RWPE1 (cell line): ENCODE results near the gene SMAD7.
A peak's percentile ranks its signal among the peaks of the same experiment; 100 is the strongest.

Source experiments
- CTCF ChIA-PET: fragments of 350-600 bp; sonication (Branson Sonifier 250); formaldehyde crosslinking; extraction: SDS; loops from one replicate; lab custom pipeline; 2021; lab: Yijun Ruan, JAX
- POLR2A ChIA-PET: fragments of 400-600 bp; formaldehyde crosslinking; extraction: SDS; loops from one replicate; lab custom pipeline; 2020; ENCODE audit warnings: antibody characterized with exemption; ENCODE audit not compliant: low non-redundant PET; lab: Yijun Ruan, JAX
- DNase-seq: peaks from one replicate; pipeline ENCODE4 v3.0.0; 2012; ENCODE audit warnings: low spot score
- H3K27ac ChIP-seq: fragments of 450-650 bp; 2 replicates; pipeline ENCODE4 v1.5.1; 2017
- TF ChIP-seq, protein P1 (sequence below): fragments of 450-650 bp; conservative IDR thresholded peaks from 2 replicates; pipeline ENCODE4 v1.5.1; 2017; ENCODE audit warnings: low read depth, mild to moderate bottlenecking

Gene SMAD7

DNA sequence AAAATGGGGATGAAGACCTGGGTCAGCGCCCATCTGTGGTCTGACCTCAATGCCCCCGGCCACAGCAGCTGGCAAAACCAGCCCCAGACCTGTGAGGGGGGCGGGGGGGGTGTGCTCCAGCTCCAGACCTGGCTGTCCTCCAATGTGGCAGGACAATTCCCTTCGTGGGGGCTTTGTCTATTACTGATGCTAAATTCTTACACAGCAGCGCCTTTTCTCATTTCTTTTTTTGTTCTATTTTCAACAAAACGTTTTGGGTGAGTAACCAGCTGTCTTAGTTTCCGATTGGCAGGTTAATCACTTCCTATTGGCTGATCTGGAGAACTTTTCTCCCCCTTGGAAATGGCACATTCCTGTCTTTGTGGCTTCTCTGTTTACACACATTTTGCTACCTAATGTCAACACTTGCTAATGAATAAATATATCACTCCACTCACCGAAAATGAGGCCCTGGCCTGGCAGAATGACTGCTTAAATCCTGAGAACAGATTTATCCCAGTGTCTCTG is 4.4 kb downstream of the SMAD7 start:
- TF ChIP-seq, protein P1, sequence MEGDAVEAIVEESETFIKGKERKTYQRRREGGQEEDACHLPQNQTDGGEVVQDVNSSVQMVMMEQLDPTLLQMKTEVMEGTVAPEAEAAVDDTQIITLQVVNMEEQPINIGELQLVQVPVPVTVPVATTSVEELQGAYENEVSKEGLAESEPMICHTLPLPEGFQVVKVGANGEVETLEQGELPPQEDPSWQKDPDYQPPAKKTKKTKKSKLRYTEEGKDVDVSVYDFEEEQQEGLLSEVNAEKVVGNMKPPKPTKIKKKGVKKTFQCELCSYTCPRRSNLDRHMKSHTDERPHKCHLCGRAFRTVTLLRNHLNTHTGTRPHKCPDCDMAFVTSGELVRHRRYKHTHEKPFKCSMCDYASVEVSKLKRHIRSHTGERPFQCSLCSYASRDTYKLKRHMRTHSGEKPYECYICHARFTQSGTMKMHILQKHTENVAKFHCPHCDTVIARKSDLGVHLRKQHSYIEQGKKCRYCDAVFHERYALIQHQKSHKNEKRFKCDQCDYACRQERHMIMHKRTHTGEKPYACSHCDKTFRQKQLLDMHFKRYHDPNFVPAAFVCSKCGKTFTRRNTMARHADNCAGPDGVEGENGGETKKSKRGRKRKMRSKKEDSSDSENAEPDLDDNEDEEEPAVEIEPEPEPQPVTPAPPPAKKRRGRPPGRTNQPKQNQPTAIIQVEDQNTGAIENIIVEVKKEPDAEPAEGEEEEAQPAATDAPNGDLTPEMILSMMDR: no peak
- no peak for DNase-seq
- CTCF ChIA-PET: no interaction called here
- POLR2A ChIA-PET: no interaction called here
- H3K27ac ChIP-seq: peak overlapping the region; percentile 90

DNA sequence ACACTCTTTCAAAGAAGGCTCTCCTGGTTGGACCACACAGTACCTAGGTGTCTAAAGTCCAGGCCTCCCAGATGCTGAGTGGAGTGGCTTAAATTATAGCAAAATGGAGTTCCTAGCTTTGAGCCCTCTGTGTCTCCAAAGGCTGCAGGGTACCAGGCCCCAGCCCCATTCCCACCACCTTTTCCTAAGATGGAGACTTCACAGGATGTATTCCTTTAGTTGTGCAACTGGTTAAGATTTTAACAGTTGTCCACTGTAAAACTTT is 4.9 kb downstream of the SMAD7 start:
- DNase-seq: no peak
- POLR2A ChIA-PET: no interaction called here
- CTCF ChIA-PET: no interaction called here
- TF ChIP-seq, protein P1: no peak
- H3K27ac ChIP-seq: peak overlapping the region; percentile 90

DNA sequence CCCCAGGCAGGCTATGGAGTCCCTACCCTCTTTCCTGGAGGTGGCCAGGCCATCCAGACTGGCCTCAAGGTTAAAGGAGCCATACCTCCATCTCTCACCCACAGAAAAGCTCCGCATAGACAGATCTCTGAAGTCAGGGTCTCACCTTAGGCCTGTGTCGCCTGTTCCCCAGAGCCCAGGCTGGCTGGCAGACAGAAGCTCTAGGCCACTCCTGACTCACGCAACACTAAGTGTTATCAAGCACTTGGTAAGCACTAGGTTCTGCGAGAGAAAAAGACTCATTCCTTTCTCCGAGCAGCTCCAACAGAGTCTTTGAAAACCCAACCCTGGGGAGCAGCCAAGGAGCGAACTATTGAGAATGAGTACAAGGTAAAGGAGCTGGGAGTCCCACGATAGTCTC is 6.1 kb downstream of the SMAD7 start:
- TF ChIP-seq, protein P1: no peak
- ChIA-PET CTCF (no interaction called here), POLR2A (no interaction called here)

DNA sequence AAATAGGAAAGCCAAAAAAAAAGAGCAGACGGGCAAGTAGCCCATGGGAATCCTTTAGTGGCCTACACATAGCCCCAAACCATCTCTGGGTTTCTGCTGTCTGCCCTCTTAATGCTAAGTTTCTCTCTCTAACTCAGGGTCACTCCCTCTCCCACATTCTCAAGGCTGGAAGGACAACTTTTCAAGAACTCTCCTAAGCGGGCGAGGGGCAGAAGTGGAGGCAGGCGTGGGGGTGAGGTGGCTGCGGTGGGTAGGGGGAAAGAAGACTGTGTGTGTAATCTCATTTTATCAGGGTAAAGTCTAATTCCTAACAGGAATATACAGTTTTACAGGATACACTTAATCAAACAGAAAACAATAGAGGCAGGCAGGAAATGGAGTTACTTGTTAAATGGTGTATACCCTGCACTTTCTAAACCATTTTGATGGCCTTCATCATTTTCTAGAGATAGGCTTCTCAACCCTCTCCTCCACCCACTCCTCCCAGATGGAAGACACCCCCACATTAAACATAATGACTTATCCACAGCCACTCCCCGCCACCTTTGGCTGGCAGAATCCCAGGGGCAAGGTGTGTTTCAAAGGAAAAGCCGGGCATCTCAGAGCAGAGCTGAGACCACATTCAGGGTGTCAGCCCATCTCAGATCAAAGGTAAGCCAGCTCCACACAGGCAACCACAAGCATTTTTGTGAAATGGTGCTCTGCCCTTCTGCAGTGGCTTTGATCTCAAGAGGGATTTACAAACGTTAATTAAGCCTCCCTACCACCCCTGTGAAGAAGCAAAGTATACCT is 6.8 kb downstream of the SMAD7 start:
- H3K27ac ChIP-seq: peak overlapping the region; percentile 90
- TF ChIP-seq, protein P1: no peak
- CTCF ChIA-PET: no interaction called here
- no peak for DNase-seq
- POLR2A ChIA-PET: no interaction called here

More for the DNA sequence above, 6.1 kb downstream of the SMAD7 start:
- H3K27ac ChIP-seq: peak overlapping the region; percentile 90
- no peak for DNase-seq

DNA sequence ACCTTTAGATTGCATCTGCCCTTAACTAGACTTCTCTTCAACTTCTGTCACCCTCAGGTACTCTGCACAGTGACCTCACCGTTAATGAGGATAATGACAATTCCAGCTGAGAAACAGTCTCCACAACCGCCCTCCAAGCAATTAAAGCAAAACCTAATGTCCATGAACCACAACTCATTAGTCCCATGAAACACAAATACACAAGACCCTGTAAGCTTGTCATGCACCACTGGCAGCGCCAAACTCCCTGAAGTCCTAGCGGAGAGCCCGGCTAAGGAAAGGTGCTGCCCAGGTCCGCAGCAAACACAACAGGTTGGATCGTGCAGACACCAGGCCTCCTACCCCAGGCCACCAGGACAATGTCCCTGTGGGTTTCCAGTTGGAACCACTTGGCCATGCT is 7.4 kb downstream of the SMAD7 start:
- no peak for DNase-seq
- ChIA-PET POLR2A (no interaction called here), CTCF (no interaction called here)
- TF ChIP-seq, protein P1: no peak
- peak overlapping the region; percentile 90 for H3K27ac ChIP-seq

DNA sequence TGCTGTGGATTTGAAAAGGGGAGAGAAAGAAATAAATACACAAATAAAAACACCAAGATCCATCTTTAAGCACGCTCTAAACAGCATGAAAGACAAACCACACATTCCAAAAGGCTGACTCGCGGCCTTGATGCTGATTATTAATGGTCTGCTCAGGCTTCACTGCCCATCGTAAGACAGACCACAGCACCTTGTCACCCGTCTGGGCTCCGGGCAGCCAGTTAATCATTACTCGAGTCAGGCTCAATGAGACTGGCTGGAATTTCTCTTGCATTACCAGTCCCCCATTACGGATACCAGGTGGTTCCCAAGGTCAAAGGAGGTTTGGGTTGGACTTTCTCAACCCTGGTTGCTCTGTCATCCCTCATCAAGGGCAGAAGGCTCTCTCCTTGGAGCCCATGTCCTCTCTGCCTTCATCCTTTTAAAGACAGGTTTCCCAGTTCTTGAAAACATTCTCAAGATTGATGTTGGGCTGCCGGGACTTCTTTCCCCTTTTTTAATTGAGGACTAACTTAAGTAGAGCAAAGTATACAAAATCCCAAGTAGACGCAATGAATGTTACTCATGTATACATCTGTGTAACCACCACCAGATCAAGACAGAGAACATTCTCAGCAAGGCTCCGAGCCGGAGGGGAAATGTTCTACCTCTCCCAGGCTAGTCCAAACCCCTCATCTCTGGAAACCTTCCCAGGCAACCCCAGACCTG is 8.1 kb downstream of the SMAD7 start:
- TF ChIP-seq, protein P1: no peak
- ChIA-PET CTCF (interaction anchor here (0.8 kb wide), 1 partner anchor 85 kb away, joined by 5 read pairs; no protein-coding TSS in a partner anchor), POLR2A (no interaction called here)
- DNase-seq: peak; percentile 84
- peak overlapping the region; percentile 90 for H3K27ac ChIP-seq
